ENCODE measurements around the gene SHROOM3.

The SHROOM3 gene

DNA sequence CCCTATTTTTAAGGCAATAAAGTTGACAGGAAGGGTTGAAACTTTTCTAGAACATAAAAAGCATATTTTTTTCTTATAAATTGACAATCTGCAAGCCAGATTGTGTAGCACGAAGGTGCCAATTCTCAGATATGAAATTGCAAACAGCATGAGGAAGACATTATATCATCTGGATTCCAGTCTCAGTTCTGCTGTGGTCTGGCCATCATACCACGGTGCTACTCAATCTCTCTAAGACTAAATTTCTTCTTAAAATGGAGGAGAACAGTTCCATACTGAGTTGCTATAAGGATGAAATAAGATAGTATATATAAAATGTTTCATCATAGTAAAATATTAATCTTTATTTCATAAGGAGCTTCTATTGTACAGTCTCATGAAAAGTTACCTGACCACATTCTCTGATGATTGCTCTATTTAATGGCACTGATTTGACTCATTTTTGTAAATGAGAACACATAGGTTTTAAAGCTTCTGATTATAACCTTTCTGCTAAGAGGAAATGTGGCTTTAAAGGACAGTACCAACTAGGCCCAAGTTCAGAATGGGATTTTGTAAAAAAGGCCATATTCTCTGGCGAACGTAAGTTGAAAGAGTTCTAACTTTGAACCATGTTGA lies 127.9 kb downstream of the SHROOM3 start:
- DNase-seq (ENCODE audit: extremely low read depth in 1 of 2, low read depth in 1 of 2): no peak

DNA sequence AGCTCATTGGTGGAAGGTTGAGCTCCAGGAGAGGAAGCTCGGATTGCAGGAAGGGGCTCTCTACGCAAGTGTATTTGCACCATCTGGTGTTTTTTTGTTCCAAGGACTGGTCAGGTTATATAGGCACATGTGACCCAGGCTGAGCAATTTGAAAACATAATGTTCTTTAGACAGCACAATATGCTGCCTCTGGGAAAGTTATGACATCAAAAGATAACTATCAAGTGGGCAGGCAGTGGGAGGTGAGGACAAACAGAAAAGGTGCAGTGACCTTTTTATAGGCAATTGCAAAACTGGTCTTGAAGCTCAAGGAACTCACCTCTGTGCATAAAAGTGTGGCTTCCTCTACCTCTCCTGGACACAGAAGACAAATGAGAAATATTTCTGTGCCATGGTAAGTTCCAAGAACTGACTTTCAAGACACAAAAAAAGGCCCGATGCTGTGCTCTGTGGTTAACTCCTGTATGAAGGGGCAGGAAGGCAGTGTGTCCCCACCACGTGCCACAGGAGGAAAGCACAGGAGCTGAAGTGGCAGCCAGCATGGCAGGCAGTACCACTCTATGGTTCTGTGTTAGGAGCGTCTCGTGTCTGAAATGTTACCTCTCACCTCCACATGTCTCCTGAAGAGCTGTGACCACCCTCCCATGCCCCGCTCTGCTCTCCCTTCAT lies 128.6 kb downstream of the SHROOM3 start:
- no peak for DNase-seq (ENCODE audit: extremely low read depth in 1 of 2, low read depth in 1 of 2)

DNA sequence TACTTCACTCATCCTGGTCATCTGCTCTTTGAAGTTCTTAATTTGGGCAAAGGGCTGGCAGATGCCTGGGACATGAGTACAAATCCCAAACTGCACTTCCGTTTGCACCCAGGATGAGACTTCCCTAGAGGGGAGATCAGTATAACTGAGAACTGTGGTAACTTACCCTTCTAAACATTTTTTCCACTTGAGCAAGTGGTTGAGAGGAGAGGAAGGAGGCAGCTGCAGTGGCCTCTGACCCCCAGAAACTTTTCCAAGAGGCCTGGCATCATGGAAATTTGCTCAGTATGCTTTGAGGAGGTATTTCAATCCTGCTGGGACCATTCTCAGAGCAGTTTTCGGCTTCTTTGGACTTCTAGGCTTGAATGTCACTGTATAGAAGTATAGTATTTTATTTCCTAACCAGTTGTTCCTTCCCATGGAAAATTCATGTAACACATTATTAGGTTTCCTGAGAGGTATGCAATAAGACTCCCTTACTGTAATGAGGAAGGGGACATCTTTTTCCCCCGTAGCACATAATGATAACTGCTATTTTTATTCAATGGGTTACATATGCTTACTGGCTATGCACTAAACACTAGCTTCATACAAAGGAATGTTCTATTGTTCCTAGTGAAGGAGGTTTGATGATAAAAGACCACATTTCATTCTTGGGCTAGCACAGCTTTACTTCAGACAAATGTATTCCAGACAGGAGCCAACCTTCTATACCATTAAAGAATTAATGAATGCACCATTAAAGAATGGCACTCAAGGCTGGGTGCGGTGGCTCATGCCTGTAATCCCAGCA lies 129.3 kb downstream of the SHROOM3 start:
- no peak for DNase-seq (ENCODE audit: extremely low read depth in 1 of 2, low read depth in 1 of 2)

DNA sequence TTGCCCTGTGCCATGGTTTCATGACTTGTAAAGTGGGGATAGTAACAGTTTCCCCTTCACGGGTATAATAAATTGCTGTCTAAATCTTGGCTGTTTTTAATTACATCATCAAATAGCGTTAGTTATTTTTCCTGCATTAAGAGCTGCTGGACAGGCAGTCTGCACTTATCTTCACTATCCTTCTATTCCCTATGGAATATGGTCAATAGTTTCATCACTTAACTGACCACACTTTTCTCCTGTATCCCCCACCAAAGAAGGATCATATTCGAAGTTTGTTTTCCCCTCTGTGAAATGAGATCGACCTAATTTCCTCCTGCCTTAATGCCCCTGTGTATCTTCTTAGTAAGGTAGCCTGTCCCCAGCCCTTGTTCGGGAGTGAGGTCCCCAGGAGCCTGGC lies 133.2 kb downstream of the SHROOM3 start:
- no peak for DNase-seq (ENCODE audit: extremely low read depth in 1 of 2, low read depth in 1 of 2)

DNA sequence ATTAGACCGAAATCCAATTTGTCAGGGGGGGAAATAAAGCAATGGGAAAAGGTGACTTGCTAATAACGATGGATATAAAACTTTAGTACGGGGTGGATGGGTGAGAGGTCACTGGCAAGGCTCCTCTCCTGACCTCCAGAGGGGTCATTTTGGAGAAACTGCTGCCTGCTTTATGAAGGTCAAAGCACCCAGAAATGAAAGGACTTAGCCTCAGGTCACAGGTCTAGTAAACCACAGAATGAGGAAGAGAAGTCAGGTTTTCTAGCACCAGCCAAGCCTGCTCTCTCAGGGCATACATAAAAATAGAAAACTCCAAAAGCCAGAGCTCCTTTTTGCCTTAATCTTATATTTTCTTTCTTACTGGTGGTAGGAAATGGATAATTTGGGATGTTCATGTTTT lies 134.2 kb downstream of the SHROOM3 start:
- DNase-seq (ENCODE audit: extremely low read depth in 1 of 2, low read depth in 1 of 2): no peak

DNA sequence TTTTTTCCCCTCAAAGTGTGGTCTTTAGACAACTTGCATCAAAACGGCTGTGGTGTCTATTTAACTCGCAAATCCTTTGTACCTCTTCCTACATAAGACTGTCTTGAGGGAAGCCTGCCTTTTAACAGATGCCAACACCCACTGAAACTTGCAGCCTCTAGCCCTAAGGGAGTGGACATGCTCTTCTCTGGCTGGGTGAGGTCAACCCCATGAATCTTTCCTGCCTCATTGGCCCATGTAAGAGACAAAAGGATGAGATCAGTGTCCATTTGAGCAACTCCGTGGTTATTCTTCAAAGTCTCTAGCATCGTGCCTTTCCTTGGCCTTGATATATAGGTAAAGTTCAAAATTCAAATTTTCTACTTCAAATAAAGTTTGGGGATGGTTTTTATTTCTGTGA lies 134.7 kb downstream of the SHROOM3 start:
- DNase-seq (ENCODE audit: extremely low read depth in 1 of 2, low read depth in 1 of 2): no peak

DNA sequence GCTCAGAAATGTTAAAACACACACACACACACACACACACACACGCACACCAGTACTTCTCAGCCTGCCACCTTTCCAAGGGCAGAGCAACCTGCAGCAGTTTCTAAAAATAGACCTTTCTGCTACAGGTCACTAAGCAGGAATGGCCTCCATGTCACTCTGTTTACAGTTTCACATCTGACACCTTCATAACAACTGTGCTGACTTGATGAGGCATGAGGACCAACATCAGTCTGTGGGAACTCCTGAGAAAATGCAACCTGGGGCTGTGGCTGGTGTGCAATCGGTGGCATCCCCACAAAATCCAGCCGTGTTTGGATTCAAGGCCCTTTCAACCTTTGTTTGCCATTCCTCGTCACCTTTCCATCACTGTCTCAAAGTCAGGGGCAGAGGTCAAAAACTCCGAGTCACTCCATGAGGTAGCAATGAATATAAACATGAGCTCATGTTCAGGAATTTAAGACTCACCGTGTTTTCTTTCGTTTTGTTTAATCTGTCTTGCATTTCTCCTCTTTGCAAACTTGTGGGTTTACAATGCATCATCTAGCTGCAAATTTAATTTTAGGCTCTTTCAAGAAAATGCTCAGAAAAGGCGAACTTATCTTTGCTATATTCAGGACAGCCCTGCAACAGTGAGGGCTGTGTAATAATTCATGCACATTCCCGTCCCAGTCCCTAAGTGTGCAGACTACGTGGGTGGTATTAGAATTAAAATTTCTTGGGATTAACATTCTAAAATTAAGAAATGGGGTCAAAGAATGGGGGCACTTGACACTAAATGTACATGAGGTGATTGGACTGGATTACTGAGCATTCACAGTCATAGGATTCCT lies 135.3 kb downstream of the SHROOM3 start:
- no peak for DNase-seq (ENCODE audit: extremely low read depth in 1 of 2, low read depth in 1 of 2)

DNA sequence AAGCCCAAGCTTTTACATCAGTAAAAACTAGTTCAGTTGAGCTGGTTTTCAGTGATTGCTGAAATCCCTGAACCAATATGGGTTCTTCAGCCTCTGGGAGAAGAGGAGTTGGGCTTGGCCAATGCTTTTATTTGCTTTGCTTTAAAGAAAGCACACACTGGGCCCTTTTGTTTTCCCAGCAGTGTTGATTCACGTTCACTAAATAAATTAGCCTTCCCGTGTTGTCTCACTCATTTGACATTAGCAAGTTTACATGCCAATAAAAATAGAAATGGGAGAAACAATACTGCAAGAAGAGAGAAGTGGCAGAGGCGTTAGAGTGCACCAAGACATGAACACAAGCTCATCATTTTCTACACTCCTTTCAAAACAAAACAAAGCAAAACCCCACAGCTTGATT lies 136.2 kb downstream of the SHROOM3 start:
- DNase-seq (ENCODE audit: extremely low read depth in 1 of 2, low read depth in 1 of 2): no peak

DNA sequence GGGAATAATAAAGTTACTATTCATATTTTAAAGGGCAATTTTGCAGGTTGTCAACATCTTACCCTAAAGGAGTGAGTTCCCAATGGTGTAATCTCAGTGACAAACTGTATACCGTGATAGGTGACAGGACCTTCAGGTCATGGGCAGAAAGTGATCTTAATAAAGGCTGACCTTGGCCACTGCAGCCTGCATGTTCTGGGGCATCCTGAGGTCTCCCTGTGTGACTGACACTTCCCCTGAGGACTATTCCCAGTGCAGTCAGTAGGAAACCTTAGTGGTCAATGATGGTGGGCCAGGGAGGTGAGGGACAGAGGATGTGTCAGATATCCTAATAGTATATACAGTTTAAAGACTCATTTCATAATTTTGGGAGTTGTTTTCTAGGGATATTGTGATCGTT lies 137.2 kb downstream of the SHROOM3 start:
- DNase-seq (ENCODE audit: extremely low read depth in 1 of 2, low read depth in 1 of 2): no peak

DNA sequence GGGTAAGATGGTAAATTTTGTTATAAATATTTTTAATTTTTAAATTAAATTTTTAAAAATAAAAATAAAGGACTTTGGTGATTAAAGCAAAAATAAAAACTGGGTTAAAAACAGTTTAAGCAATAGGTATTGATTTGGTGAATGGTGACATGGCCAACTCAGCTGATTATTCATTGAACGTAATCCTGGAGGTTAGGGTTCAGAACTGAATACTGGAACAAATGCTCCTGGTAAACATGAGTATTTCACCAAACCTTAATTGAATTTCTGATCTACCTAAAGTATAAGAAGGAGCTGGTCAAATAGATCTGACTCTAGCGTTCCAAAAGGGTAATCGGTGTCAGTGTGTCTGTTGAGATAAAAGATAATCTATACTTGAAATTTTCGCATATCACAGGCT lies 141.8 kb downstream of the SHROOM3 start:
- DNase-seq (ENCODE audit: extremely low read depth in 1 of 2, low read depth in 1 of 2): no peak

DNA sequence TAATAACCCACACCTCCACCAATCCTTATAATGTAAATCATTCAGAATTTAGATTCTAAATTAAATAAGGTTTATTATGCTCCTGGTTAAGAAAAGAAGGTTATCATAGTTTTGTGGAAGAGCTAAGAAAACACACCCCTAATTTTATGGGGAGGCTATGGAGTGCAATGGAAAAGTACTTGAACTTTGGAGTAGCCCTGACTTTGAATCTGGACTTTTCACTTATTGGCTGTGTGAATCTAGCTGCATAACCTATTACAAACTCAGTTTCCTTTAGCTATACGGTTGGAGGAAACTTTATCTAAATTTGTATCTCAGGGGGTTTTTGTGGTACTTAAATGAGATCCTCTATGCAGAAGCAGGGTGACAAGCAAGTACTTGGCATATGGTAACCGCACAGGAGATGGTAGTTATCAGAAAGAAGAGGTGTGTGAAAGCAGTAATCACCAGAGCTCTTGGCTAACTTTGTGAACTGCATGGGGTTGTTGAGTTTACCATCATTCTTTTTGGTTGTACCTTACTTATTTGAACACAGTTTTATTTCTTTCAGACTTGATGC lies 143.1 kb downstream of the SHROOM3 start:
- DNase-seq (ENCODE audit: extremely low read depth in 1 of 2, low read depth in 1 of 2): no peak

DNA sequence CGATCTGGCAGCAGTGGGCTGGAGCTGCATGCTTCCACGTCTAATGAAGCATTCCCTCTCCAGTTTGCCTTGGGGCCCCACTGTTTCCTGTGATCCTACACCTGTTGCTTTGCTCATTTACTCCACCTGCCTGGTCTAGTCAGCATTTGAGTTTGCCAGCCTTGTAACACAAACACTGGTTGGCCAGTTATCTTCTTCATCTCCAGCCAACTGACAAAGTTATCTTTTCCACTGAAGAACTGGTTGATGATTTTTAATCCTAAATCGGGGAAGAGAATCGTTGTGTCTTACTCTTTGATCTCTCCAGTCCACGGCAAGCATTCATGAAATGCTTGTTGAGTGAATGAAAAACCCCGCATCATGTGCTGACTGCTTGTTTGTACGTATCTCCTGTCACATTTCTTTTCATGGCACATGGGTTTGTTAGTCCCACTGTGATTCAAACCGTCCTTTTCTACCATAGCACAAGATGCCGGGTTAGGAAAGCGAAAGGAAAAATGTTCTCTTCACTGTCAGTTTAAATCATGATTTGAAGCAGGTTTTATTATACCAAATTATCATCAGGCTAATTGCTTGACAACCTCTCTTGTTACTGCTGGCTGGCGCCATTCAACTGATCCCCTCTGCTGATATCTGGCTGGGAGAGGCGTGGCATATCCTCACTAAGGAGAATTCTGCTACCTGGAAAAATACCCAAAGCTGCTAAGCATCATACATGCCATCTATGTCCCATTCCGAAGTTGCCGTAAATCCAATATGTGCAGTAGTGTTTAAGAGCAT lies 144.8 kb downstream of the SHROOM3 start:
- no peak for DNase-seq (ENCODE audit: extremely low read depth in 1 of 2, low read depth in 1 of 2)

DNA sequence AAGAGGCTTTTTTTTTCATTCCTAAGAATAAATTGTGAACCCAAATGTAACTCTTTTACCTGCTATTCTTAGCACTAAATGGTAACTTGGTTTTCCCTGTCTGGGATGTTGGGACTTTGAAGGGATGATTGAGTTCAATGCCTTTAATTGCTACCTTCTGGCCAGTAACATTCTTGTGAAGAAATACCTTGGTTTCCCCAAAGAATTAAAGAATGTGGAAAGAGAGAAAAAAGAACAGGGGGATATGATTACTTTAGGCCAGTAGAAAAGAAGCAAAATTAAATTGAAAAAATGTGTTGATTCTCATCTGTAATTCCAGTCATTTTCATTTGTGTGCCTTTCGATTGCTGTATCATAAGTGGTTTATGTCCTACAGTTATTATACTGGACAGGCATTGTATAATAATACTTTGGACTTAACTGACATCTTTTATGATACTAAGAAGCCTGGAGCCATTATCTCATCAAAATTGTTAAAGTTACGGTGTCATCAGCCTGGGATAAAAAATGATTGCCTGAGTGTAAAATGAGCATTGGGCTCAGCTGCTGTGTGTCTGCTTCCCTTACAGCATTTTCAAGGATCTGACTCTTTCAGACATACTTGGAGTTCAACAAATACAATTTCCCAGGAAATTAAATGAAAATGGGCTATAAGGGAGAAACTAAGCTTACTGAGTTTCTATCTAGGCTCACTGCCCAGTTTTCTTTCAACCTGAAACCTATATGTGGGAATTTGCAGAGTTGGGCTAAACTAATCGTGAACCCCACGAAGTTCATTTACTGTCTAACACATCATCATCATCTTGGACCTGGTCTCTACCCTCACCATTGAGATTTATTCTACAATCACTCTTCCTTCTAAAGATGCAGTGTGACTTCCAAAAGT lies 146.3 kb downstream of the SHROOM3 start:
- no peak for DNase-seq (ENCODE audit: extremely low read depth in 1 of 2, low read depth in 1 of 2)

DNA sequence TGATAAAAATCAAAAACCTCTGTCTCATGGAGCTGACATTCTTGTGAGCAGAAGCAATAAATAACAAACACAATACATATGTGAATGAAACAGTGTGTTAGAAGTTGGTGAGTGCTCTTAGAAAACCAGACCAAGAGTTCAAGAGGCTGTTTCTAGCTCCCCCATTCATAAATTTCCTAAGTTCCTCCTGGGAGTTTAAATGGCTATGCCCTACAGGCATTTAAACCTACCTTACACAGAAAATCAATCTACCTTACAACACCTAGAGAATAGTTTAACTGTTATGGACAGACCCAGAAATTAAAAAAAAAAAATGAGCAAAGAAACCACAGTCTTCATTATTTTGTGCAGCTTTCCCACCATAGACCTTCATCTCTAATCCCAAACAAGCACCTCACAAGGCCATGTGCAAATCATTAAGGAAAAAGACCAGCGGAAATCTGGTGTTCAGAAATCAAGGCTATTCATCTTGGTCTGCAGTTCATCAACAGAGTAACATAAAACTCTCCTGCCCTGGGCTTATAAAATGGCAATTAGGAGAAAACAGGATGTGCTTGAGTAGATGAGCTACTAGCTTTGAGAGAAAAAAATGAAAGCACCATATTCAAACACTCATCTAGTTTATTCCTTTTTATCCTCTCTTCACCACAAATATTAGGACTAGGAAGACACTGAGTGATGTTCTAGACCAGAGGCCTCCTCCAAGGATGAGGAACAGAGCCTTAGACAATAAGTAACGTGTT lies 147.2 kb downstream of the SHROOM3 start:
- DNase-seq (ENCODE audit: extremely low read depth in 1 of 2, low read depth in 1 of 2): no peak

DNA sequence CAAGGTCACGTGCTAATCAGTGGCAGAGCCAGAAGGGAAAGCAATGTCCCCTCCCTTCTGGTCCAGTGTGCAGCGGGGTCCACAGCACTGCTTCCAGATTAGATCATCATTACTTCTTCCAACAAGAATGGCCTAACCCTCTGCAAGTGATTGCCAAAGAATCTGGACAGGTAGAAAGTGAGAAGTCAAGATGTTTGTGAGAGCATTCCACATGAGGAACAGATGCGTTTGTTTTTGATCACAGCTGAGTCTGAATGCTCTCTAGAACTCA lies 147.7 kb downstream of the SHROOM3 start:
- no peak for DNase-seq (ENCODE audit: extremely low read depth in 1 of 2, low read depth in 1 of 2)

DNA sequence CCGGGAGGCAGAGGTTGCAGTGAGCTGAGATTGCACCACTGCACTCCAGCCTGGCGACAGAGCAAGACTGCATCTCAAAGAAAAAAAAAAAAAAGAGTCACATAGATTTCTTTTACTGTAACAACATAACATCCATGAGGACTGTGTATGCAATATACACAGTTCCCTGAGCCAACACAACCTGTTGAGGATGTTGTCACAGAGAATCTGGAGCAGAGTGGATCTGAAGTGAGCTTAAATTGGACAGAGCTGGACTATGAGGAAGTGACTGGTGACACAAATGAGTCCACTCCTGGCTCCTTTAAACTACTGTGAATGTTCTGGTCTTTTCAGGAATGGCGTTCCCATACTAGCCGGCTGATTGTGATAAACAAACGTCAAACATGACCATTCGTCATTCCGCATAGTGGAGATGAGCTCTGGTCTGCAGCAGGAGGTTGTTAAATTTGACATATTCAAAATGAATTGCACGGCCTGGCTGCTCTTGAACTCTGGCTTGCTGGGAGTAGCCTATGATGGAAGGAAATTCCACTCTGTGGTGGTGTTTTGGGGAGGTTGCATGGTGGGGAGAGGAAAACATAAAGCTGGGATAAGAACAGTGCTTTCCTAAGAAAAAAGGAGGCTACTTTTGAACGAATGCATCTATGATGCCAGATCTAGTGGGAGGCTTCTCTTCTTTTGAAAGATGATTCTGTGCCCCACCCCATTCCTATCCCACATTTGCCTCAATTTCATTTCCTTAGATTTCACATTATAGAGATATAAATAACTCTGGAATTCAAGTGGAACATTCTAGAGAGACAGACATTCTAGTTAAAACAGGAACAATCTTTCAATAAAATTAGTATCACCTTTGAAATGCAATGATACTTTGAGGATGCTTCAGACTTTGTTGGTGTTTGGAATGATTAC lies 149.5 kb downstream of the SHROOM3 start:
- no peak for DNase-seq (ENCODE audit: extremely low read depth in 1 of 2, low read depth in 1 of 2)

DNA sequence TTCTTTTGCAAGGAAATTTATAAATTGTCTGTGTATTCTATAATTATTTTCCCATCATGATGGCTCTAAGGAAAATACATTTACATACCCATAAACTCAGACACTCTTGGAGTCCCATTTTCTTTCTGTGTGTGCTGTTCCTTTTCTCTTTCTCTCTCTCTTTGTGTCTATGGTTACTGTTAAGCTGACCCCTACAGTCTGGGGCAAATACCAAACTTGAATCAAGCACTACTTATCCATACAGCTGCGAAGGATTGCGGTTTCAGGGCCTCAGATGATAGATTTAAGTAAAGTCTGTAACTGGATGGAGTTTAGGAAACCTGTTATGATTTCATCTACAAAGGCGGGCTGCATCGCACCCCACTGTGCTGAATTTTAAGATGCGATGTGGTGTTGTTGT lies 150.2 kb downstream of the SHROOM3 start:
- no peak for DNase-seq (ENCODE audit: extremely low read depth in 1 of 2, low read depth in 1 of 2)

DNA sequence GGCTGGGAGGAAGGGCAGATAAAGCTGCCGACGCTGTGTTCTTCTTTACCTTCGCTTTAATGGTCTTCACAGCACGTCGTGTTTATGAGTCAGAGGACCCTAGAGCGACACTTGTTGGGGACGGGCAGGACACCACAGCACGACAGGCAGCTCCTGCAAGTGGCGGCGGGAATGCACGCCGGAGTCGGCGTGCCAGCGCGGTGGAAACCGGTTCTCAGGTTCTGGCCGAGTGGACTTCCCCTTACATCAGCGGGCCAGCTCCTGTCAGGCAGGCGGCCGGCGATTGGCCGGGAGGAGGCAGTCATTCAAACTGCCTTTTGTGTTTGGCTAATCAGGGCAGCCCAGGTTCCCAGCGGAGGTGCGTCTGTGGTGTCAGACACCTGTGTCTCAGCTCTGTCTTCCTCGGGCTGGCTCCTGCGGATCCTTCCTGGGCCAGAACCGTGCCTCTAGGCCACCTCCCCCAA lies 150.9 kb downstream of the SHROOM3 start:
- DNase-seq (ENCODE audit: extremely low read depth in 1 of 2, low read depth in 1 of 2): peak; percentile 2 to 4

All from stimulated activated CD8-positive, alpha-beta memory T cell treated with anti-CD3 and anti-CD28 coated beads, Interleukin-7, amount 100 ng/mL, for 48 hours (primary cell).